OCI-M2 (cell line): Measurements from ENCODE around the gene HSPB7.
"Not testable (repeated sequence)": the region's sequence is repeated elsewhere in the genome, so short reads cannot be mapped to it uniquely, and the experiment has no call there.

ENCODE experiments used
- DNase-seq: peaks from one replicate; lab custom pipeline; 2025; ENCODE audit not compliant: unreplicated experiment; lab: John Stamatoyannopoulos, UW

Gene HSPB7

DNA sequence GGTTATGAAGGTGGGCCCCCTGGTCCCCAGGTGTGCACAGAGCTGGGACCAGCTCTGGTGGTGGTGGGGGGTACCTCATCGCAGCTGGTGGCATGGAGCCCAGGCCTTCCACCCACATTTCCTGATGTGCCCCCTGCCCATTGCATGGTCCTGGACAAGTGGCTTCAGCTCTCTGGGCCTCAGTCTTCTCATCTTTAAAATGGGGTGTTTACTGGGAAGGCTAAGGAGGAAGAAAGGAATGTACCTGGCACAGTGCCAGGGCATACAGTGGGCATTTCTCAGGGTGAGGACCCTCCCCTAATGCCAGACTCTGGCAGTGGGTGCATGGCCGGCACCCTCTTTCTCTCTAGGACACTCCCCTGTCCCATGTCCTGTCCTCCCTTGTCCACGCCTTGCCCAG, 33.2 kb upstream of the HSPB7 start:
- no peak for DNase-seq

DNA sequence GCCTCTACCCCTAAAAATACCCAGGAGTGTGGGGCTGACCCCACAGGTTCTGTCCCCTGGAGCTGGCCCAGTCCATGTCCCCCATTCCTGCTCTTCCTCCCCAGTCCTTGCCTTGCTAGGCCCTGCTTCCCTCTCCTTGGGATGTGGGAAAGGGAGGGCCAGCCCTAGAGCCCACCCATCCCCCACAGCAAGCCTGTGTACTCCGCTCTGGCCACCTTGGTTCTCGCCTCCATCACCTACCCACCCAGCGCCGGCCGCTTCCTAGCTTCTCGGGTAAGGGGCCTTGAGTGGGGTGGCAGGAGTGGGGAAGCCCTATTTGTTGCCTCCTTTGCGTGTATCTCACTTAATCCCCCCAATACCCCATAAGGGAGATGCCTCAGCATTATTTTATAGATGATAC, 32.5 kb upstream of the HSPB7 start:
- DNase-seq, result no peak

DNA sequence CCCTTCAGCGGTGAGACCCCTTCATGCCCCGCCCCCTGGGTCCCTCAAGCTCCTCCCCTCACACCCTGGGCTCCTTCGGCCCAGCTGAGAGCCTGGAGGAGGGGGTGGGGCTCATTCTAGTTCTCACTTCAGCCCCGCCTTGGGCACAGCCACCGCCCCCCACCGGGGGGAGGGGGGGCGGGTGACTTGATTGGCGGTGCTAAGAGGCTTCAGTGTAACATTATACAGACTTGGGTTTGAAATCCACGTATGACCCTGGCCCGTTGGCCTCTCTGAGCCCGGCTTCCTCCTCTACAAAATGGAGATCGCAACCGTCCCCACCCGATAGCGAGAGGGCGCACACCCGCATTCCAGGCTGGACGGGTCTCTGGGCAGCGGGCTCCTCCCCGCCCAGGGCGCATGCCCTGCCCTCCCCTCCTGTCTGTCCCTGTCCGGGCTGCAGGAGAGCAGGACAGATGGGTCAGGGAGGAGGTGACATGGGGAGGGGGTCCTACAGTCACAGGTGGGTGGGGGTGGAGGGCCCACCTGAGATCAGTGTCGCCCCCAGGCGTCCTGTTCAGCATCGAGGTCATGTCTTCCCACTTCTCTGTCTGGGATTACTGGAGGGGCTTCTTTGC, 30.8 kb upstream of the HSPB7 start:
- no peak for DNase-seq

DNA sequence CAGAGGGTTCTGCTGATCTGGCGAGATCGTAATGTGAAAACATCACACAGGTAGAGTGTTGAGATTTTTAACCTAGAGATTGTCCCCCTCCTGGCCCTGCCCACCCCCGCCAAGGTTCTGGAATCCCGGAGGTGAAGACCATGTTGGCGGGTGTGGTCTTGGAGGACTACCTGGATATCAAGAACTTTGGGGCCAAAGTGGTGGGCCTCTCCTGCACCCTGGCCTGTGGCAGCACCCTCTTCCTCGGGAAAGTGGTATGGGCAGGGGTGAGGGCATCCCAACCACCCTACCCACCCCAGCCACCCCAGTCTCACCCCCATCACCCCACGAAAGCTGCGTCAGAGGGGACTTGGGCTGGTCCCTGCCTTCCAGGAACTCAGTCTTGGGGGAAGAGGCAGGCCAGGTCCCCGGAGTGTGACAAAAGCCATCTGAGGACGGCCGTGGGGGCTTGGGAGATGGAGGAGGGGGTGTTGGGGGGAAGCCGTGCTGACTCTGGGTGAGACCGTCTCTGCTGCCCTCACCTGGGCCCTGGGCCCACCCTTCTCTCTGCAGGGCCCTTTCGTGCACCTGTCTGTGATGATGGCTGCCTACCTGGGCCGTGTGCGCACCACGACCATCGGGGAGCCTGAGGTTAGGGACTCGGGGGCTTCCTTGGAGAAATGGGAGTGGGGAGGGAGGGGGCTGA, 30.1 kb upstream of the HSPB7 start:
- no peak for DNase-seq

DNA sequence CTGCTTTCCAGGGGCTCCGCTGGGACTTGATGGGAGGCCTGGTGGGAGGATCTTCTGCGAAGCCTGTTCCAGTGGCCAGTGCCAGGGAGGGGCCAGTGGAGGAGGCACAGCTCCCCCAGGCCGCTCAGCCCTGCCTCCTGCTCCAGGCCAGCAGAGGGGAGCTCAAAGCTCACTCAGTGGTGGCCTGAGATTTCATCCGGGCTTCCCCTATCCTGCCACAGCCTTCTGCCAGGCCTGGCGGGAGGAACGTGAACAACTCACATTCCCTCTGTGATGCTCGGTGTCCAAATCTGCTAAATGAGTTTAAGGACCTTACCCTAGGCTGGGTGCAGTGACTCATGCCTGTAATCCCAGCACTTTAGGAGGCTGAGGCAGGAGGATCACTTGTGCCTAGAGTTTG, 29.0 kb upstream of the HSPB7 start:
- no peak for DNase-seq

DNA sequence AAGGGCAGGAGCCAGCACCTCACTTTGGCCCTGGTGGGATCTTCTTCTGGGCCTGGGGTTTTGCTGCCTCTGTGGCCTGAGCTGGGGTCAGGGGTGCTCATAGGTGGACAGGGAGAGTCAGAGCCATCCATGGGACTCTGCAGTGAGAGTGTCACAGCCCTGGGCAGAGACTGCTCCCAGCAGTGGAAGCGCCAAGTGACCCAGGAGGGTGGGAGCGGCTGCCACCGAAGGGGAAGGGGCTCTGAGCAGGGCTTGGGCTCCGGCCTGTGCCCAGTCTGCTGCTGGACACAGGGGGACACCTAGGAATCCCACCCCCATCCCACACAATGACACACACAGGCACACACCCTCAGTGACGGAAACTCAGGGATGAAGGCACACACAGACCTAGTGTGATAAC, 26.1 kb upstream of the HSPB7 start:
- no peak for DNase-seq

DNA sequence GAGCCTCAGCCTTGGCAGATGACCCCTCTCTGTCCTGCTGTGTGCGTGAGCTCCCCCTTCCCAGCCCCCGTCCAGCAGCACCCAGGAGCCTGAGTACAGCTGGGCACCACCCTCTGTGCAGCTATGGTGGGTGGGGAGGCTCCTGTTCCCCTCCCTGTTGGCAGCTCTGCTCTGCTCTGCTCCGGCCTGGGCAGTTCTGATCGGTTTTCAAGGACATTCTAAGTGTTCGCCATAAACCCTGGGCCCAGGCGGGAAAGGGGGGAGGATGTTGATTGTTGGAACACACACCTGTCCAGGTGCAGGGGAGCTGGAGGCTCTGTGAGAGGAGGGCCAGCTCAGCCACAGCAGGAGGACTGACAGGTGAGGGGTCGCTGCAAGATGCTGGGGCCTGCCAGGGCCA, 25.7 kb upstream of the HSPB7 start, which contains the start of gene CLCNKB:
Gene CLCNKB, plus strand, starts transcription at position 262 of the 400 bp plus-strand sequence. CDS start 711 bp downstream, outside the sequence.
- DNase-seq, result no peak

DNA sequence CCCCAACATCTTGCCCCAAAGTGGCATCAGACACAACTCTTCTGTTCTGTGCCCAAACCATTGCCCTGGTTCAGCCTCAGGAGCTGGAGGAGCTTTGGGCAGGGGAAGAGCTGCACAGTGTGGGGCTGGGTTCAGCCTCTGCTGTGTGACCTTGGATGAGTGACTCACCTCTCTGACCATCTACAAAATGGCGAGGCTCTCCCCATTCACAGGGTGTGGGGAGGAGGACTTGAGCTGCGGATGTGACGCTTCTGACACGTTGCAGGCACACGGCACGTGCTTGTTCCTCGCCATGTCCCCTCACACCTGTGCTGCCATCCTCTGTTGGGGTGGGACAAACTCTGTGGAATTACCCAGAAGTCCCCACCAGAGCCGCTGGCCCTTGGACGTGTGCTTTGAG, 24.8 kb upstream of the HSPB7 start:
- DNase-seq, result not testable (repeated sequence)

DNA sequence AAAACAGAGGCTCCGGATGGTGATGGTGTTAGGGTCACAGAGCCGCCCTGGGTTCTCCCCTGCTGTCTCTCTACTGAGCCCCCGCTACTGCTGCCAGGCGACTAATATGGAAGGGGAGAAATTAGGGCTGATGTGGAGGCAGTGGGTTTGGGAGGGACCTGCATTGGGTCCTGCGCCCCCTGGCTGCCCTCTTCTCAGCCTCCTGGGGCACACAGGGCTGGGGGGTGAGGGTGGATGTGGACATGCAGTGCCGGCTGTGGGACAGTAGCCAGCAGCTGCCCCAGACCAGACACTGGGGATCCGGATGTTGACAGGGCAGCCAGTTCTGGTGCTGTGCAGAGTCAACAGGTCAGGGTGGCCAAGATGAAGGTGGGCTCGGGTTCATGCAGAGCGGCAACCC, 24.3 kb upstream of the HSPB7 start:
- DNase-seq, result no peak

DNA sequence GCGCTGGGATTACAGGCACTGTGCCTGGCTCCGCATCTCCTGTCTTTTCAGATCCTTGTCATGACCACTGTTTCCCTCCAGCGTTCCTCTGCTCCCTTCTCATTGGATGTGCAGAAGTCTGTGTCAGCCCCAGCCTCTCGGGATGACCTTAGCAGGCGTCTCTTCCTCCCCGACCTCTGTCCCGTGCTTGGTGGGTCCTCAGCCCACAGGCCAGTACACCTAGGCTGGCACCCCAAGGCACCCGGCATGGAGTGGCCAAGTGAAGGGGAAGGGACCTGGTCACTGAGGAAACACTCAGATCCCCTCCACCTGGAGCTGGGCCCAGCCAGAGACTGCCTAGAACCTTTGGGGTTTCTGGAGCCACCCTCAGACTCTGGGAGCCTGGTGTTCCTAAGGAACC, 23.4 kb upstream of the HSPB7 start:
- no peak for DNase-seq

DNA sequence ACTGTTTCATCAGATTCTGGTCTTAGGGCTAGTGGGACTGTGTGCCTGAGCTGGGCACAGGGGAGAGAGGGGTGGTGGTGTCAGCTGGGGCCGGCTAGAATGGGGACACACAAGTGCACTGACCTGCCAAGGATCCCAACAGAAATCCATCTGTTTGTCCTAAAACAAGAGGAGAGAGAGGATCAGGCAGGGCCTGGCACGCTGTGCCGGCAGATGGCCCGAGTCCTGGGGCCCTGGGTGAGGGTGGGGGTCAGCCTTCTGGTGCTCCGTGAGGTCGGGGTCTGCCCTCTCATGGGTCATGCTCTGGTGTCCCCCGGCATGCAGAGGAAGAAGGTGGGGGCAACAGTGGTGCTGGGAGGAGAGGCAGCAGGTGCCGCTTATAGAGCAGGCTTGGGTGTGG, 22.0 kb upstream of the HSPB7 start:
- not testable (repeated sequence) for DNase-seq

DNA sequence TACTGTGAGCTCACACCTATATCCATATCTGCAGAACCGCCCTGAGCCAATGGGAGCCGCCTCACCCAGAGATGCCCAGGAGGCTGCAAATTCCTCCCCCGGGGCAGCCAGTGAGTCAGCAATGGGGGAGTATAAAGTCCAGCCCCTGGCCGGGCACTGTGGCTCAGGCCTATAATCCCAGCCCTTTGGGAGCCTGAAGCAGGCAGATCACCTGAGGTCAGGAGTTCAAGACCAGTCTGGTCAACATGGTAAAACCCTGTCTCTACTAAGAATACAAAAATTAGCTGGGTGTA, 20.7 kb upstream of the HSPB7 start:
- DNase-seq, result no peak

DNA sequence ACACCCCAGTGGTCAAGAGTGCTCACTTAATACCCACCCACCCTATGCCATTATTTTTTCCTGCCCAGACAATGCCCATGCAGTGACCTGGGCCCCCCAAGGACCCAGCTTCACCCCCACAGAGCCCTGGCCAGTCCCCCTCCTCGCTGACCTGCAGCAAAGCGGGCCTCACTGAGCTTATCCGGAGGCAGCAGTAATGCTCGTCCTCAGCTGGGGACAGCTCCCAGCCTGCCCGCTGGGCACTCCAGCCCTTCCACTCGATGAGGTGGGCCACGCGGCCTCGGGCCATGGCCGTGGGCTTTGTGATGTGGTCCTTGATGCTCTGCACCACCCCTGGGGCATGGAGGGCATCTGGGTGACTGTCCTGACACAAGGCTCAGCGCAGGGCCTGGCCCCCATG, 18.6 kb upstream of the HSPB7 start:
- not testable (repeated sequence) for DNase-seq

DNA sequence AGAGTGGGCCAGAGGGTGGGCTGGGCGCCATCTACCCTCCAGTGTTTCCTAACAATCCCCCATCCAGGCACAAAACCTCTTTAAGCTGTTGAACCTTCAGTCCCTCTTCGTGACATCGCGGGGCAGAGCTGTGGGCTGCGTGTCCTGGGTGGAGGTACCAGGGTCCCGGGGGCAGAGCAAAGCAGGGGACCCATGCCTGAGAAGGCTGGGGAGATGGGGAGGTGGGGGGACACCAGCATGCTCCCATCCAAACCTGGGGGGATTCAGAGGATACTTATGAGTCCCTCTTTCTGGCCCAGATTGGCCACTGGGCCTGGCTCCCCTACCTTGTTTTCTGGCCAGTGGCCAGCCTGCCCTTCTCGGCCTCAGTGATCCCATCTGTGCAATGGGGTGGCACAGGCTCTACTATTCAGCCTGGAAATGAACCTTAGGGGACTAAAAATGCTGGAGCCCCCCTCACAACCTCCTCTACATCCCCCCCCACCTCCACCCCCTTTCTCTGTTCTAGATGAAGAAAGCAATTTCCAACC, 15.3 kb upstream of the HSPB7 start:
- DNase-seq, result not testable (repeated sequence)

DNA sequence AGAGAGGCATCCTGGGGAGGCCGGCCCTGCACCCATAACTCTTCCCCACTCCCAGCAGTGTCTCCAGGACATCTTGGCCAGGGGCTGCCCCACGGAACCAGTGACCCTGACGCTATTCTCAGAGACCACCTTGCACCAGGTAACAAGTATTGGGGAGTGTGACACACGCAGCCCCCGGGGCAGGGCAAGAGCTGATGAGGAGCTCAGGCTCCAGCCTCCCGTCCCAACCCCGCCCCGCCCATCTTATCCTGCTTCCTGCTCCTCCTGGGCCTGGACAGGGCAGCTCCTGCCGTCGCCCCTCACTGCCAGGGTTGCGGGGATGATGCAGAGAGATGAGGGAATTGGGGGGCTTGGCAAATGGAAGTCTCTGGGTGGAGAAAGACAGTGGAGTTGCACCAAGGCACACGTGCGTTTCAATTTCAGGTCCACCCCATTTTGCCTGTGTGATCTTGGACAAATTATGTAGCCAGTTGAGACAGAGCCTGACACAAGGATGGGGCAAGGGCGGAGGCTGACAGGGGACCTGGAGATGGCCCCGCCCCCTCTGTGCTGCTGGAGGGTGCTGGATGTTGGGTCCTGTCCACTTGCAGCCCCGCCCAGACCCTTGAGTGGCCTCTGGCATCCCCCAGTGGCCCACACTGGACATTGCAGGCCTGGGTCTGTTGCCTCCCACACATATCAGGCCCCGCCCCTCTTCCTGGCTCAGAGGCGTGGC, 14.7 kb upstream of the HSPB7 start:
- no peak for DNase-seq

DNA sequence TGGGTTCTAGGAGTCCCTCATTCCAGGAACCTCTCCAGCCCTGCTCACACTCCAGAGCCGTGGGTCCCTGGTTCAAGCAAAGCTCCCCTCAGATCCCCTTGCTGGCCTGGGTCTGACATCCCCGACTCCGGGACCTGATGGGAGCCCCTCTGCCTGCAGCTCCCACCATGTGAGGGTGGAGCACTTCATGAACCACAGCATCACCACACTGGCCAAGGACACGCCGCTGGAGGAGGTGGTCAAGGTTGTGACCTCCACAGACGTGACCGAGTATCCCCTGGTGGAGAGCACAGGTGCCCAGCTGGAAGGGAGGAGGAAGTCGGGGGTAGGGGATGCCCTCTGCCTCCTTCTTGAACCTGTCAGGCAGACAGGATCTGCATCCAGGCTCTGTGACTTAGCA, 13.7 kb upstream of the HSPB7 start:
- DNase-seq, result no peak

DNA sequence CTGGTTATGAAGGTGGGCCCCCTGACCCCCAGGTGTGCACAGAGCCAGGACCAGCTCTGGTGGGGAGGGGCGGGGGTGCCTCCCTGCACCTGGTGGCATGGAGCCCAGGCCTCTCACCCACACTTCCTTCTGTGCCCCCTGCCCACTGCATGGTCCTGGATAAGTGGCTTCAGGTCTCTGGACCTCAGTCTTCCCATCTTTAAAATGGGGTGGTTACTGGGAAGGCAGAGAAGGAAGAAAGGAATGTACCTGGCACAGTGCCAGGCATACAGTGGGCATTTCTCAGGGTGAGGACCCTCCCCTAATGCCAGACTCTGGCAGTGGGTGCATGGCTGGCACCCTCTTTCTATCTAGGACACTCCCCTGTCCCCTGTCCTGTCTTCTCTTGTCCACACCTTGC, 11.4 kb upstream of the HSPB7 start:
- no peak for DNase-seq

DNA sequence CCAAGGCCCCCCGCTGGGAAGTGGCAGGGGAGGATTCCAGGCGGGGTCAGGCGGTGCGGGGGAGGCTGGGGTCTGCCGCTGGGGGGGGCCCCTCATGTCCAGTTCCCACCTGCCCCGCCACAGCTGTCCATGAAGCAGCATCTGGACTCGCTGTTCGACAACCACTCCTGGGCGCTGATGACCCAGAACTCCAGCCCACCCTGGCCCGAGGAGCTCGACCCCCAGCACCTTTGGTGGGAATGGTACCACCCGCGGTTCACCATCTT, 11.1 kb upstream of the HSPB7 start:
- not testable (repeated sequence) for DNase-seq

DNA sequence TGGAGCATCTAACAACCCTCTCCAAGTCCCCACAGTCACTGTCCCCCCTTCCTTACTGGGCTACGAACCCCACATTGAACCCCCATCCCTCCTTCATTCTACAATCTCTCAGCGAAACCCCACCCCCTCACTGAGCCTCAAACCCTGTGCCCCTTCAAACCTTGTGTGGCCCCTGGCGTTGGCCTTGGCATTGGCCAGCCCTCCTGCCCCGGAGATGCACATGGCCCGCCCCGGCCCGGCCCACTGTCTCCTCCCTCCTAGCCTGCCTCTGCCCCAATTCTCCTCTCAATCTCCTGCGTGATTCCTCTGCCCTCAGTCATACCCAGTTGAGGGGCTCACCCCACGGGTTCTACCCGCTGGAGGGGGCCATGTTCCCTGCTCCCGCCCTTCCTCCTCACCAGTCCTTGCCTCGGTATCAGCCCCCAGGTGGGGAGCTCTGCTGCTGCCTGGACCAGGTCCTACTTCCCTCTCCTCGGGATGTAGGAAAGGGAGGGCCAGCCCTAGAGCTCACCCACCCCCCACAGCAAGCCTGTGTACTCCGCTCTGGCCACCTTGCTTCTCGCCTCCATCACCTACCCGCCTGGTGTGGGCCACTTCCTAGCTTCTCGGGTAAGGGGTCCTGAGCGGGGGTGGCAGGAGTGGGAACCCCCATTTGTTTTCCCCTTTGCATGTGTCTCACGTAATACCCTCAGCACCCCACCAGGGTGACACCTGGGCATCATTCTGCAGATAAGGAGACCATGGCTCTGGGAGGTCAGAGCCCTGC, 10.6 kb upstream of the HSPB7 start:
- DNase-seq, result no peak

DNA sequence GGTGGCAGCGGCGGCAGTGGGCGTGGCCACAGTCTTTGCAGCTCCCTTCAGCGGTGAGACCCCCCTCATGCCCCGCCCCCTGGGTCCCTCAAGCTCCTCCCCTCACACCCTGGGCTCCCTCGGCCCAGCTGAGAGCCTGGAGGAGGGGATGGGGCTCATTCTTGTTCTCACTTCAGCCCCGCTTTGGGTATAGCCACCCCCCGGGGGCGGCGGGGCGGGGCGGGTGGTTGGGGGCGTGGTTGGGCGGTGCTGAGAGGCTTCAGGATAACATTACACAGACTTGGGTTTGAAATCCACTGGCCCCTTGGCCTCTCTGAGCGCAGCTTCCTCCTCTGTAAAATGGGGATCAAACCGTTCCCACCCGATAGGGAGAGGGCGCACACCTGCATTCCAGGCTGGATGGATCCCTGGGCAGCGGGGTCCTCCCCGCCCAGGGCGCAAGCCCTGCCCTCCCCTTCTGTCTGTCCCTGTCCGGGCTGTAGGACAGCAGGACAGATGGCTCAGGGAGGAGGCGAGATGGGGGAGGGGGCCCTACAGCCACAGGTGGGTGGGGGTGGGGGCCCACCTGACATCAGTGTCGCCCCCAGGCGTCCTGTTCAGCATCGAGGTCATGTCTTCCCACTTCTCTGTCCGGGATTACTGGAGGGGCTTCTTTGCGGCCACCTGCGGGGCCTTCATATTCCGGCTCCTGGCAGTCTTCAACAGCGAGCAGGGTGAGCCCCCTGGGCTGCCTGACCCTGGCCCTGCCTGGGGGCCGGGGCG, 9.1 kb upstream of the HSPB7 start:
- no peak for DNase-seq

DNA sequence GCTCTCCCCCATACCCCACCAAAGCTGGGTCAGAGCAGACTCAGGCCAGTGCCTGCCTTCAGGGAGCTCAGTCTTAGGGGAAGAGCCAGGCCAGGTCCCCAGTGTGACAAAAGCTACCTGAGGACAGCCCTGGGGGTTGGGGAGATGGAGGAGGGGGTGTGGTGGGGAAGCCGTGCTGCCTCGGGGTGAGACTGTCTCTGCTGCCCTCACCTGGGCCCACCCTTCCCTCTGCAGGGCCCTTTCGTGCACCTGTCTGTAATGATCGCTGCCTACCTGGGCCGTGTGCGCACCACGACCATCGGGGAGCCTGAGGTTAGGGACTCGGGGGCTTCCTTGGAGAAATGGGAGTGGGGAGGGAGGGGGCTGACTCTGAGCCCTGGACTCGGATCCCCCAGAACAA, 8.5 kb upstream of the HSPB7 start:
- DNase-seq, result not testable (repeated sequence)
